ENCODE data around the gene CTTN. TPM values are rescaled to one million over a fixed set of nuclear protein-coding genes. Genes with fewer than 3 reads are reported as not detected.

CTTN gene
- total and polyA plus RNA-seq, 10 of the 15 experiments (the other 5 are each of a cell fraction or from before 2014, with no cell fraction given): 1.1 to 37.8 (median 11.8) TPM

DNA sequence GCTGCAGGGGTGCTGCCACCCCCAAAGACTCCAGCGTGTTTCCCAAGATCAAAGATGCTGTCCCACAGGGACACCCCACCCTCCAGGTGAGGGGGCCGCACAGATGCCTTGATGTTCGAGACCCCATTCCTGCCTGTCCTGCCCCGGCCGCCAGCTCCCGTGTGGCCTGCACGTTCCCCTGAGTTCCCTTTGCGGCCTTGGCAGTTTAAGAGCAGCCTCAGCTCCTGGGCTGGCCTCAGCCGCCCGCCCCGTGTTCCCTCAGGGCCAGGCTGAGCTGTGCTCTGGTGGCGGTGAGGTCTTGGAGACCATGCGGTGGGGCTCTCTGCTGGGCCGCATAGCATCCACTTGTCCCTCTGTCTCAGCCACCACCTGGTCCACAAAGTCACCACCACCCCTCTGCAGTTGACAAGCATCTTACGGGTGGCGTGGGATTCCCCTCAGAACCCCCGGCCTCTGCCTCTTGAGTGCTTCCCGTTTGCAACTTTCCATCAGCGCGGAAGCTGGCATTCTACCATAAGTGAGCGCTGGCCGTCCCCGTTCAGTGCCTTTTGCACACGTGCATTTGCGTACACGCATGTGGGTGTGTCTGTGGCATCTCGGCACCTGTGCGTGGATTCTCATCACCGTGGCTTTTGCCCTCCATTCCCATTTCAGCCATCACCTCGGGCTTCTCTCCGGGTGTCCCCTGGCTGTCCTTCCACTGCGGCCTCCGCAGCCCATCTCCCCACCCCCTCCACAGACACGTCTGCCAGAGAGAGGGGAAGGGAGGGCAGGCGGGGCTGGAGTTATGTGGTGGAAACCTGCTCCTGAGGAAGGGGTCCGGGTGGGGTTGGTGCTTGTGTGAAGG, 35.9 kb downstream of the CTTN start (continued):
- TF ChIP-seq, protein P1, sequence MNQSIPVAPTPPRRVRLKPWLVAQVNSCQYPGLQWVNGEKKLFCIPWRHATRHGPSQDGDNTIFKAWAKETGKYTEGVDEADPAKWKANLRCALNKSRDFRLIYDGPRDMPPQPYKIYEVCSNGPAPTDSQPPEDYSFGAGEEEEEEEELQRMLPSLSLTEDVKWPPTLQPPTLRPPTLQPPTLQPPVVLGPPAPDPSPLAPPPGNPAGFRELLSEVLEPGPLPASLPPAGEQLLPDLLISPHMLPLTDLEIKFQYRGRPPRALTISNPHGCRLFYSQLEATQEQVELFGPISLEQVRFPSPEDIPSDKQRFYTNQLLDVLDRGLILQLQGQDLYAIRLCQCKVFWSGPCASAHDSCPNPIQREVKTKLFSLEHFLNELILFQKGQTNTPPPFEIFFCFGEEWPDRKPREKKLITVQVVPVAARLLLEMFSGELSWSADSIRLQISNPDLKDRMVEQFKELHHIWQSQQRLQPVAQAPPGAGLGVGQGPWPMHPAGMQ (IDR thresholded peaks at IDR 0.05; ENCODE audit: borderline replicate concordance): no peak
- TF ChIP-seq CBX5 (IDR thresholded peaks at IDR 0.05; ENCODE audit: low read depth) (no peak), HDAC6 (IDR thresholded peaks at IDR 0.05; ENCODE audit: unreplicated experiment) (no peak), SRF (IDR thresholded peaks at IDR 0.05; ENCODE audit: low read depth in 2 of 2, low read length in 2 of 2) (no peak), GATAD2B (conservative IDR thresholded peaks at IDR 0.05; ENCODE audit: low read depth) (no peak), KLF5 (IDR thresholded peaks at IDR 0.05; ENCODE audit: partially characterized antibody) (no peak), CHD2 (IDR thresholded peaks at IDR 0.05; ENCODE audit: borderline replicate concordance, low read depth, low read length) (no peak)
- TF ChIP-seq, protein P2, sequence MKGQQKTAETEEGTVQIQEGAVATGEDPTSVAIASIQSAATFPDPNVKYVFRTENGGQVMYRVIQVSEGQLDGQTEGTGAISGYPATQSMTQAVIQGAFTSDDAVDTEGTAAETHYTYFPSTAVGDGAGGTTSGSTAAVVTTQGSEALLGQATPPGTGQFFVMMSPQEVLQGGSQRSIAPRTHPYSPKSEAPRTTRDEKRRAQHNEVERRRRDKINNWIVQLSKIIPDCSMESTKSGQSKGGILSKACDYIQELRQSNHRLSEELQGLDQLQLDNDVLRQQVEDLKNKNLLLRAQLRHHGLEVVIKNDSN (IDR thresholded peaks at IDR 0.05; ENCODE audit: borderline replicate concordance, extremely low read length, insufficient read depth, low read depth, low read length): no peak
- TF ChIP-seq, protein P3, sequence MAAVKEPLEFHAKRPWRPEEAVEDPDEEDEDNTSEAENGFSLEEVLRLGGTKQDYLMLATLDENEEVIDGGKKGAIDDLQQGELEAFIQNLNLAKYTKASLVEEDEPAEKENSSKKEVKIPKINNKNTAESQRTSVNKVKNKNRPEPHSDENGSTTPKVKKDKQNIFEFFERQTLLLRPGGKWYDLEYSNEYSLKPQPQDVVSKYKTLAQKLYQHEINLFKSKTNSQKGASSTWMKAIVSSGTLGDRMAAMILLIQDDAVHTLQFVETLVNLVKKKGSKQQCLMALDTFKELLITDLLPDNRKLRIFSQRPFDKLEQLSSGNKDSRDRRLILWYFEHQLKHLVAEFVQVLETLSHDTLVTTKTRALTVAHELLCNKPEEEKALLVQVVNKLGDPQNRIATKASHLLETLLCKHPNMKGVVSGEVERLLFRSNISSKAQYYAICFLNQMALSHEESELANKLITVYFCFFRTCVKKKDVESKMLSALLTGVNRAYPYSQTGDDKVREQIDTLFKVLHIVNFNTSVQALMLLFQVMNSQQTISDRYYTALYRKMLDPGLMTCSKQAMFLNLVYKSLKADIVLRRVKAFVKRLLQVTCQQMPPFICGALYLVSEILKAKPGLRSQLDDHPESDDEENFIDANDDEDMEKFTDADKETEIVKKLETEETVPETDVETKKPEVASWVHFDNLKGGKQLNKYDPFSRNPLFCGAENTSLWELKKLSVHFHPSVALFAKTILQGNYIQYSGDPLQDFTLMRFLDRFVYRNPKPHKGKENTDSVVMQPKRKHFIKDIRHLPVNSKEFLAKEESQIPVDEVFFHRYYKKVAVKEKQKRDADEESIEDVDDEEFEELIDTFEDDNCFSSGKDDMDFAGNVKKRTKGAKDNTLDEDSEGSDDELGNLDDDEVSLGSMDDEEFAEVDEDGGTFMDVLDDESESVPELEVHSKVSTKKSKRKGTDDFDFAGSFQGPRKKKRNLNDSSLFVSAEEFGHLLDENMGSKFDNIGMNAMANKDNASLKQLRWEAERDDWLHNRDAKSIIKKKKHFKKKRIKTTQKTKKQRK (IDR thresholded peaks at IDR 0.05; ENCODE audit: low read depth, low read length): no peak
